Prostate gland (tissue), 2 donors: ENCODE results near the gene RNASEH2B. TPM values are rescaled to one million over a fixed set of nuclear protein-coding genes. Genes with fewer than 3 reads are reported as not detected.

Experiments
- DNase-seq: peaks from one replicate; pipeline ENCODE4 v3.0.0-alpha.2; 2019; ENCODE audit warnings: low spot score
- H3K27ac ChIP-seq, 2 donors: fragments of 200-600 bp; sonication (generic); 2 replicates each; pipeline ENCODE4 v1.5.1; 2017 to 2019
- H3K27me3 ChIP-seq: fragments of 200-600 bp; sonication (generic); replicated peaks from 2 replicates; pipeline ENCODE4 v1.5.1; 2019; ENCODE audit not compliant: insufficient read depth
- H3K36me3 ChIP-seq, 2 donors: fragments of 200-600 bp; sonication (generic); 1 replicate in 1 of 2; 2 replicates in 1 of 2; pipeline versions ENCODE4 v1.5.1 to v1.8.1; 2017 to 2019
- H3K4me1 ChIP-seq: fragments of 200-600 bp; sonication (generic); replicated peaks from 2 replicates; pipeline ENCODE4 v1.5.1; 2019
- H3K4me3 ChIP-seq, 2 donors: fragments of 200-600 bp; sonication (generic); 2 replicates each; pipeline ENCODE4 v1.5.1; 2017 to 2019
- H3K9me3 ChIP-seq: fragments of 200-600 bp; sonication (generic); 2 replicates; pipeline ENCODE4 v1.5.1; 2017
- POLR2A ChIP-seq: fragments of 450-650 bp; IDR thresholded peaks from one replicate; pipeline ENCODE4 v1.6.1; 2016; ENCODE audit warnings: antibody characterized with exemption, mild to moderate bottlenecking
- POLR2AphosphoS5 ChIP-seq: sonication (generic); formaldehyde crosslinking; IDR thresholded peaks from one replicate; pipeline ENCODE4 v1.6.1; 2017; ENCODE audit warnings: antibody characterized with exemption
- WGBS: methylation state at CpG from one replicate; pipeline ENCODE4 v1.1.5; 2018; 5-methylcytosine and 5-hydroxymethylcytosine counted together
- intact Hi-C: fragments of 100-400 bp; cut with DNase I; formaldehyde crosslinking; loops from one replicate; pipeline ENCODE4 v1.14.2; 2022
- total RNA-seq, 2 donors: library from RNA; depleted of rRNA; stranded (reverse); fragments of >200 nt; gene quantifications; one replicate each; pipeline ENCODE4 v1.1.0, GENCODE V29; 2016
- TF ChIP-seq, protein P1 (sequence below), 4 experiments: fragments of 200-600 bp in 2 of 4; fragments of 450-650 bp in 2 of 4; sonication (generic) in 2 of 4; IDR thresholded peaks; 1 replicate in 3 of 4; 2 replicates in 1 of 4; pipeline ENCODE4 v1.5.1; 2016 to 2019; ENCODE audit warnings: antibody characterized with exemption in 4 of 4, mild to moderate bottlenecking in 2 of 4, moderate library complexity in 2 of 4

RNASEH2B gene
- total RNA-seq, 2 donors from 2014 or later, result 34.1 to 54.9 TPM

- WGBS, result 46% methylated on average over 2 of the region's 2 CpGs
- intact Hi-C loops, result no loop called here
- Histone ChIP-seq H3K4me1 (no peaks in the 10 kb centered on the region), H3K9me3 (no peaks in the 10 kb centered on the region), H3K4me3 (no peak overlapping the region), H3K36me3 (no peaks in the 10 kb centered on the region), H3K27ac (no peak overlapping the region), H3K27me3 (no peaks in the 10 kb centered on the region)
- DNase-seq, result peak; percentile 65
- TF ChIP-seq, protein P1, sequence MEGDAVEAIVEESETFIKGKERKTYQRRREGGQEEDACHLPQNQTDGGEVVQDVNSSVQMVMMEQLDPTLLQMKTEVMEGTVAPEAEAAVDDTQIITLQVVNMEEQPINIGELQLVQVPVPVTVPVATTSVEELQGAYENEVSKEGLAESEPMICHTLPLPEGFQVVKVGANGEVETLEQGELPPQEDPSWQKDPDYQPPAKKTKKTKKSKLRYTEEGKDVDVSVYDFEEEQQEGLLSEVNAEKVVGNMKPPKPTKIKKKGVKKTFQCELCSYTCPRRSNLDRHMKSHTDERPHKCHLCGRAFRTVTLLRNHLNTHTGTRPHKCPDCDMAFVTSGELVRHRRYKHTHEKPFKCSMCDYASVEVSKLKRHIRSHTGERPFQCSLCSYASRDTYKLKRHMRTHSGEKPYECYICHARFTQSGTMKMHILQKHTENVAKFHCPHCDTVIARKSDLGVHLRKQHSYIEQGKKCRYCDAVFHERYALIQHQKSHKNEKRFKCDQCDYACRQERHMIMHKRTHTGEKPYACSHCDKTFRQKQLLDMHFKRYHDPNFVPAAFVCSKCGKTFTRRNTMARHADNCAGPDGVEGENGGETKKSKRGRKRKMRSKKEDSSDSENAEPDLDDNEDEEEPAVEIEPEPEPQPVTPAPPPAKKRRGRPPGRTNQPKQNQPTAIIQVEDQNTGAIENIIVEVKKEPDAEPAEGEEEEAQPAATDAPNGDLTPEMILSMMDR (IDR thresholded peaks at IDR 0.05), result no peak
- TF ChIP-seq POLR2A (no peak), POLR2AphosphoS5 (peak; percentile 53)
Measured at GRCh38 chr13:50901701-50902100, 7.9 kb upstream of the RNASEH2B start.

DNA sequence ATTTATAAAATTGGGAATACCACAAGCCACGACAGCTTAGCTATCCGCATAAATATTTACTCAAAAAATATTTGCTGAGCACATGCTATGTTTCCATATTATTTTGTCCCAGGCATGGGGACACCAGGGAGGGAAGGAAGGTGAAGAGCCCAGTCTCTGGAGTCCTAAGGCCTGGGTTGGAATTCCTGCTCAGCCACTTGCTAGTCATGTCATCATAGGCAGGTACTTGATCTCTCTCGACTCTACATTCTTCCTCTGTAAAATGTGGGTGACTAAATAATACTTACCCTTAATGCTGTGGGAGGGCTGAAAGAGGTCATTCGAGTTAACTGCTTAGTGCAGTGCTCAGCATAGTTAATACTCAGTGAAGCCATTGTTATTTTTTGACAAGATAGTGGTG, 4.3 kb upstream of the RNASEH2B start:
- Histone ChIP-seq H3K9me3 (no peaks in the 10 kb centered on the region), H3K4me1 (no peaks in the 10 kb centered on the region), H3K27ac (no peak overlapping the region), H3K4me3 (no peak overlapping the region), H3K27me3 (no peaks in the 10 kb centered on the region), H3K36me3 (no peaks in the 10 kb centered on the region)
- WGBS, result 59% methylated on average over 4 of the region's 4 CpGs
- no peak for DNase-seq
- TF ChIP-seq POLR2A, result no peak
- TF ChIP-seq, protein P1 (IDR thresholded peaks at IDR 0.05), result no peak
- no peak for TF ChIP-seq POLR2AphosphoS5
- intact Hi-C loops, result no loop called here

DNA sequence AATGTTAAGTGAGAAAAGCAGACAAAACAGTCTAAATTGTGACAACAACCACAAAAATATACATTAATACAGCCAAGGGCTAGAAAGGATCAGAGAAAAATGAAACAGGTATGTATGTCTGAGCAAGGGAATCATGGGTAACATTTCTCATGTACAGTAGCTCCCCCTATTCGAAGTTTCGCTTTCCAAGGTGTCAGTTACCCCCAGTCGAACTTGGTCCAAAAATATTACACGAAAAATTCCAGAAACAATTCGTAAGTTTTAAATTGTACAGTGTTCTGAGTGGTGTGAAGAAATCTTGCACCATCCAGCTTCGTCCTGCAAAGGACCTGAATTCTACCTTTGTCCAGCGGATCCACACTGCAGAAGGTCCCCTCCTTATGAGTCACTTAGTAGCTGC, 1.8 kb upstream of the RNASEH2B start:
- 93% methylated on average over 7 of the region's 7 CpGs for WGBS
- Histone ChIP-seq H3K4me1 (no peaks in the 10 kb centered on the region), H3K36me3 (no peaks in the 10 kb centered on the region), H3K4me3 (no peak overlapping the region), H3K9me3 (no peaks in the 10 kb centered on the region), H3K27ac (no peak overlapping the region), H3K27me3 (no peaks in the 10 kb centered on the region)
- intact Hi-C loops, result no loop called here
- no peak for DNase-seq
- TF ChIP-seq POLR2AphosphoS5 (no peak), POLR2A (no peak)
- TF ChIP-seq, protein P1 (IDR thresholded peaks at IDR 0.05), result no peak

GRCh38 chr13:50908371-50908770, 1.2 kb upstream of the RNASEH2B start:
- TF ChIP-seq, protein P1 (IDR thresholded peaks at IDR 0.05), result no peak
- no peak for TF ChIP-seq POLR2AphosphoS5
- no peak for TF ChIP-seq POLR2A
- Histone ChIP-seq H3K36me3 (no peaks in the 10 kb centered on the region), H3K27ac (no peak overlapping the region), H3K27me3 (no peaks in the 10 kb centered on the region), H3K9me3 (no peaks in the 10 kb centered on the region), H3K4me1 (no peaks in the 10 kb centered on the region), H3K4me3 (no peak overlapping the region)
- 79% methylated on average over 4 of the region's 4 CpGs for WGBS
- no peak for DNase-seq
- intact Hi-C loops, result no loop called here

- Histone ChIP-seq H3K27ac (peak overlapping the region; percentile 86 to 90), H3K9me3 (no peaks in the 10 kb centered on the region), H3K4me1 (no peaks in the 10 kb centered on the region), H3K4me3 (peak overlapping the region; percentile 72 to 89), H3K27me3 (no peaks in the 10 kb centered on the region), H3K36me3 (no peaks in the 10 kb centered on the region)
- no peak for DNase-seq
- intact Hi-C loops, result loop anchor here (5.0 kb wide), 3 partner anchors 788 to 933 kb away; no protein-coding TSS in a partner anchor
- no peak for TF ChIP-seq POLR2AphosphoS5
- TF ChIP-seq POLR2A, result no peak
- 2% methylated on average over 13 of the region's 13 CpGs for WGBS
Measured at GRCh38 chr13:50910485-50910805, 854 bp downstream of the RNASEH2B start.
